Esophagus squamous epithelium (tissue), 4 donors: ENCODE measurements around the gene PIP4K2C.

Source experiments
- POLR2A ChIP-seq, 4 donors: fragments of 450-650 bp; IDR thresholded peaks; one replicate each; pipeline ENCODE4 v1.6.1; 2017; ENCODE audit warnings: antibody characterized with exemption in 4 of 4, mild to moderate bottlenecking in 4 of 4, moderate library complexity in 3 of 4
- TF ChIP-seq, protein P1 (sequence below), 6 experiments: fragments of 450-650 bp in 4 of 6; fragments of 200-600 bp in 2 of 6; sonication (generic) in 2 of 6; IDR thresholded peaks; one replicate each; pipeline ENCODE4 v1.5.1; 2016 to 2019; ENCODE audit warnings: antibody characterized with exemption in 6 of 6, mild to moderate bottlenecking in 4 of 6, moderate library complexity in 4 of 6

DNA sequence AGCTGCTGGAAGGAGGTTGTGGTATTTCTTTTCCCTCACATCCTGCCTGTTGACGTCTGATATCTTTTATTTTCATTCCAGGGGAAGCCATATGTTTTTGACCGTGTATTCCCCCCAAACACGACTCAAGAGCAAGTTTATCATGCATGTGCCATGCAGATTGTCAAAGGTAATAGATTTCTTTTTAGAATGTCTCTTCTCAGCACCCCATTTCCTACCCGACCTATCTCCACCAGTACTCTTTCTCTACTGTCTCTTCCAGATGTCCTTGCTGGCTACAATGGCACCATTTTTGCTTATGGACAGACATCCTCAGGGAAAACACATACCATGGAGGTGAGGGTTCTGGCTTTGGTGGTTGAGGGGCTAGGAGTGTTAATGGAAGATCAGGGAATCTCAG, 27.6 kb upstream of the PIP4K2C start:
- TF ChIP-seq, protein P1, sequence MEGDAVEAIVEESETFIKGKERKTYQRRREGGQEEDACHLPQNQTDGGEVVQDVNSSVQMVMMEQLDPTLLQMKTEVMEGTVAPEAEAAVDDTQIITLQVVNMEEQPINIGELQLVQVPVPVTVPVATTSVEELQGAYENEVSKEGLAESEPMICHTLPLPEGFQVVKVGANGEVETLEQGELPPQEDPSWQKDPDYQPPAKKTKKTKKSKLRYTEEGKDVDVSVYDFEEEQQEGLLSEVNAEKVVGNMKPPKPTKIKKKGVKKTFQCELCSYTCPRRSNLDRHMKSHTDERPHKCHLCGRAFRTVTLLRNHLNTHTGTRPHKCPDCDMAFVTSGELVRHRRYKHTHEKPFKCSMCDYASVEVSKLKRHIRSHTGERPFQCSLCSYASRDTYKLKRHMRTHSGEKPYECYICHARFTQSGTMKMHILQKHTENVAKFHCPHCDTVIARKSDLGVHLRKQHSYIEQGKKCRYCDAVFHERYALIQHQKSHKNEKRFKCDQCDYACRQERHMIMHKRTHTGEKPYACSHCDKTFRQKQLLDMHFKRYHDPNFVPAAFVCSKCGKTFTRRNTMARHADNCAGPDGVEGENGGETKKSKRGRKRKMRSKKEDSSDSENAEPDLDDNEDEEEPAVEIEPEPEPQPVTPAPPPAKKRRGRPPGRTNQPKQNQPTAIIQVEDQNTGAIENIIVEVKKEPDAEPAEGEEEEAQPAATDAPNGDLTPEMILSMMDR (IDR thresholded peaks at IDR 0.05), result no peak
- no peak for TF ChIP-seq POLR2A (IDR thresholded peaks at IDR 0.05)
